ENCODE results near the gene THUMPD2.
"Not testable (repeated sequence)": the region's sequence is repeated elsewhere in the genome, so short reads cannot be mapped to it uniquely, and the experiment has no call there.

THUMPD2 gene

GRCh38 chr2:39772086-39772811, 6.8 kb downstream of the THUMPD2 start:
- no peak for DNase-seq
- in situ Hi-C loops (cut with HindIII; ENCODE audit: low pct_ligation_motif_present, low pct_unique_long_range_greater_than_20kb, low sequenced_read_pairs) = no loop called here

DNA sequence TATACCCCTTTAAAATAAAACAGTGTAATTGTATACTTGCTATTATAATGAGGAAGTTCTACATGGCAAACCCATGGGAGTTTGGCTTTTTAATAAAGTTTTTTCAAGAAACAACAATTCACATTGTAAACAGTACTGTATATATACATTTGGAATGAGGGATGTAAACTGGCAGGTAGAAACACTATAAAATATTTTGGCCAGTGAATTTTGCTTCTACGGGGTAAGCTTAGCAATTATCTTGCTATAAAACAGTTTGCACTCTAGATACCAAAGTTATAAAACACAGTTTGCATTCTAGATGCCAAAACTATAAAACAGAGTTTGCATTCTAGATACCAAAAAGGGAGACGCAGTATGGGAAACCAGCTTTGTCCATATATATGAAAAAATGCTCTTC, 16.6 kb downstream of the THUMPD2 start:
- in situ Hi-C loops (cut with HindIII; ENCODE audit: low pct_ligation_motif_present, low pct_unique_long_range_greater_than_20kb, low sequenced_read_pairs) = no loop called here

GRCh38 chr2:39757156-39757555, 21.9 kb downstream of the THUMPD2 start:
- in situ Hi-C loops (cut with HindIII; ENCODE audit: low pct_ligation_motif_present, low pct_unique_long_range_greater_than_20kb, low sequenced_read_pairs) = no loop called here

More for the DNA sequence above, 16.6 kb downstream of the THUMPD2 start:
- DNase-seq = no peak

DNA sequence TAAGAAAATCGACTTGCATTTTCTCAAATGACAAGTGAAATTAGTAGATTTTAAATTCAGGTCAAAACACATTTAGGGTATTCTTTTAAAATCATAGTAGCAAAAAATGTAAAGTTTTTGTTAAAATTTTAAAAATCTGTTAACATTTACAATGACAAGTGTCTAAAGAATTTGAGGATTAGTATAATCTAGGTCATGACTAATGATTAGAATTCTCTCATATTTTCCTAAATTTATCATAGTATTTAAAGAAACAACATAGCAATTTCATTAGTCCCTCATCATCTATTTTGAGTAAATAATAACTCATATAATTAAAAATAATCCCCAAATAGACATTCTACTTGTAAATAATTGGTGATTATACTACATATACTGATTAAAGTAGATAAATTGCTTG, 23.6 kb downstream of the THUMPD2 start:
- DNase-seq = no peak
- in situ Hi-C loops (cut with HindIII; ENCODE audit: low pct_ligation_motif_present, low pct_unique_long_range_greater_than_20kb, low sequenced_read_pairs) = no loop called here

More at GRCh38 chr2:39757156-39757555, 21.9 kb downstream of the THUMPD2 start:
- no peak for DNase-seq

DNA sequence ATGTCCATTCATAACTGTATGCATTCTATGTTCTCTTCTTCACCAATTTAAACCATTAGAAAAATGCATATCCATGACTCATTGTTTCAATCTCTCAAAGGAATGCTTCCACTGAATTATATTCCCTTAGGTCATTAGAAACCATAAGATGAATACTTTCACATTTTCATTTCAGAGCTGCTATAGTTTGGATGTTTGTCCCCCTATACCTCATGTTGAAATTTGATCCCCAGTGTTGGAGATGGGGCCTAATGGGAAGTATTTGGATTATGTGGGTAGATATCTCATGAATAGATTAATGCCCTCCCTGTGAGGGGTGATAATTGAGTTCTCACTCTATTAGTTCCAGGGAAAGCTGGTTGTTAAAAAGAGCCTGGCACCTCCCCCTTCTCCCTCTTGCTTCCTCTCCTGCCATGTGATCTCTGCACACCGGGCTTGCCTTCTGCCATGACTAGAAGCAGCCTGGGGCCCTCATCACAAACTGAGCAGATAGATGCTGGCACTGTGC, 35.7 kb downstream of the THUMPD2 start:
- in situ Hi-C loops (cut with HindIII; ENCODE audit: low pct_ligation_motif_present, low pct_unique_long_range_greater_than_20kb, low sequenced_read_pairs) = no loop called here

DNA sequence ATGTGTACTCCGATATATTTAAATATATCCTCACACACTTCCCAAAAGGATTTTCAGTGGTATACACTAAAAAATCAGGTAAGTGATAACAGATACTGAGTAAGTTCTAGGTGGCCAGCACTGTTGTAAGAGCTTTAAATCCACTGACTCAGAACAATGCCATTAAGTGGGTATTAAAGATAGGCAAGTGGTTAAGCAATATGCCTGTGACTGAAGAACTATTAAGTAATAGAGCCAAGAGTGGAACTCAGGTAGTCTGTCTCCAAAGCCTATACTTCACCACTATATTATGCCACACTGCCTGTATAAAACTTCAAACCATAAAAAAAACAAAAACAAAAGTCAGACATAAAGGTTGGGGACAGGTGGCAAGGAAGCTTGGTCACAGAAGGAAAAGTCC, 37.2 kb downstream of the THUMPD2 start:
- DNase-seq = no peak
- in situ Hi-C loops (cut with HindIII; ENCODE audit: low pct_ligation_motif_present, low pct_unique_long_range_greater_than_20kb, low sequenced_read_pairs) = no loop called here

More for the DNA sequence above, 35.7 kb downstream of the THUMPD2 start:
- DNase-seq = no peak

DNA sequence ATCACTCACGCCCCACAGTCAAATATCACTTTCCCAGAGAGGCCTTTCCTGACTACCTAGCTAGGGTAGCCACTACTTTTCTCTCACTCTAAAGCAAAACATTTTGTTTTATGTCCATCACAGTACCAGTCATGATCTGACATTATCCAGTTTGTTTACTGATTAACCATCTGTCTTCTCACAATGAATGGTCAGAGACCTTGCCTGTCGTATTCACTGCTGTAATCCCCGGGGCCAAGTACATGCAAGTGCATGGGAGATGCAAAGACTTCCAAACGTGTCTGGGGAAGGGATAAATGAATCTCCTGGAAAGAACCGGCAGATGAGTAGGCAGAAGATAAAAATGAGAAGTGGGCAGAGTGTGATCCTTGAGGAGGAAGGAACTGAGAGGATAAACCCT, 39.7 kb downstream of the THUMPD2 start:
- DNase-seq = no peak
- in situ Hi-C loops (cut with HindIII; ENCODE audit: low pct_ligation_motif_present, low pct_unique_long_range_greater_than_20kb, low sequenced_read_pairs) = no loop called here

- DNase-seq = no peak
These were observed 40.1 kb downstream of the THUMPD2 start for GRCh38 chr2:39738936-39739335.

DNA sequence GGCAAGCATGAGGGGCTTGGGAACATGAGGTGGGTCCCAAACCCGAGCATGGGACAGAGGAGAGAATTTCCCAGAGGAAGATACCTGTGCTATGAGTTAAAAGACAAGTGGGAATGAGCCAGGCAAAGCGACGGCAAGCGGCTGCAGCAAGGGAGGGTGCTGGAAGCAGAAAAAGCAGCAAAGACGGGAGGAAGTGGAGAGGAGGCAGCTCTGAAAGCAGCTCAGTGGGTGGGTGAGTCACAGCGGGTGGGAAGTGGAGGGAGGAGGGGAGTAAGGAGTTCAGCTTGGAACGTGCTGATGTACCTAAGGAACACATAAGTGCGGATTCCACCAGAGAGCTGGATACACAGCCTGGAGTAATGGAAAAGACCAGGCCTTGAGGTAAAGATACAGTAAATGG, 41.4 kb downstream of the THUMPD2 start:
- no peak for DNase-seq
- in situ Hi-C loops (cut with HindIII; ENCODE audit: low pct_ligation_motif_present, low pct_unique_long_range_greater_than_20kb, low sequenced_read_pairs) = no loop called here

More at GRCh38 chr2:39738936-39739335, 40.1 kb downstream of the THUMPD2 start:
- in situ Hi-C loops (cut with HindIII; ENCODE audit: low pct_ligation_motif_present, low pct_unique_long_range_greater_than_20kb, low sequenced_read_pairs) = no loop called here

DNA sequence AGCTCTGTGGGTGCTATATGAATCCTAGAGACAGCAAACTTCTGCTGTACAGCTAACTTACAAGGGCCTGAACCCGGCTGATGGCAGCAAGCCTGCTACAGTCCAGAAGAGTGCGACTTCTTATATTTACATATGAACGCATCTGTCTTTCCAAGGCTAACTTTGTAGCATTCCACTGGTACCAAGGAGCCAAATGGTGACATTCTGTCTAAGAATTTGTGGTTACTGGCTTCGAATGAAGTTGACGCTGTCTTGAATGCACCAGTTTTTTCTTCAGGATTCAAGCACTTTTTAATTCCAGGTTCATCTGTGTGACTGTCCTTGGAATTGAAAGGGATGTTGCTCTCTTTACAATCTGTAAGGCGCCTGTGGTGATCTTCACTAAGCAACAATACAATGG, 42.4 kb downstream of the THUMPD2 start:
- in situ Hi-C loops (cut with HindIII; ENCODE audit: low pct_ligation_motif_present, low pct_unique_long_range_greater_than_20kb, low sequenced_read_pairs) = no loop called here
- no peak for DNase-seq

- in situ Hi-C loops (cut with HindIII; ENCODE audit: low pct_ligation_motif_present, low pct_unique_long_range_greater_than_20kb, low sequenced_read_pairs) = no loop called here
- DNase-seq = no peak
These were observed 43.4 kb downstream of the THUMPD2 start for GRCh38 chr2:39735648-39736047.

- in situ Hi-C loops (cut with HindIII; ENCODE audit: low pct_ligation_motif_present, low pct_unique_long_range_greater_than_20kb, low sequenced_read_pairs) = no loop called here
- DNase-seq = no peak
These were observed 44.6 kb downstream of the THUMPD2 start for GRCh38 chr2:39734445-39734844.

DNA sequence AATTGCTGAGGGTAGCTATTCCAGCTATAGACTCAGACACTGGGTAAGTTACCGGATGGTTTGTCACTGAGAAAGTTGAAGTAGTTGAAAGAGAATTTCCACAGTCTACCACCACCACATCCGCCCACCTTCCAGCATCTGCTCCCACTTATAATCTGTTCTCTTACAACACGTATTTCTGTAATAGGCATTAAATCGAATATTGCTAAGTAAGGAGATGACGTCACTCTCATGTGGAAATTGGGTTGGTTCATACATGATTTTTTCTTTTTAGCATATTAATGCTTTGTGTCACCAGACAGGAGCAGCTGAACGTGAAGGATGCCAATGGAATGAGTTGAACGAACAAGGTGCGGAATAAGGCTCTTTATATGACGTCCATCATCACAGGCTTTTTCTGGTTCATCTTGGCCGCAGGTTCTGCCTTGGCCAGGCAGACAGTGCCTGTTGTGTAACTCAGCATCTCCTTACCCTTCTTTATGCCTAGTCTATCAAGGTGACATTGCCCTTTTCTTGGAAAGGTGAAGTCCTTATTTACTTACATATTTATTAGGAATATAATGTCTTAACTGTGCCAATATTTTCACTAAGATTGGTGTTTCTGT, 45.9 kb downstream of the THUMPD2 start:
- DNase-seq = no peak
- in situ Hi-C loops (cut with HindIII; ENCODE audit: low pct_ligation_motif_present, low pct_unique_long_range_greater_than_20kb, low sequenced_read_pairs) = no loop called here

- DNase-seq = peak; percentile 5
- in situ Hi-C loops (cut with HindIII; ENCODE audit: low pct_ligation_motif_present, low pct_unique_long_range_greater_than_20kb, low sequenced_read_pairs) = no loop called here
These were observed 46.6 kb downstream of the THUMPD2 start for GRCh38 chr2:39732482-39732881.

DNA sequence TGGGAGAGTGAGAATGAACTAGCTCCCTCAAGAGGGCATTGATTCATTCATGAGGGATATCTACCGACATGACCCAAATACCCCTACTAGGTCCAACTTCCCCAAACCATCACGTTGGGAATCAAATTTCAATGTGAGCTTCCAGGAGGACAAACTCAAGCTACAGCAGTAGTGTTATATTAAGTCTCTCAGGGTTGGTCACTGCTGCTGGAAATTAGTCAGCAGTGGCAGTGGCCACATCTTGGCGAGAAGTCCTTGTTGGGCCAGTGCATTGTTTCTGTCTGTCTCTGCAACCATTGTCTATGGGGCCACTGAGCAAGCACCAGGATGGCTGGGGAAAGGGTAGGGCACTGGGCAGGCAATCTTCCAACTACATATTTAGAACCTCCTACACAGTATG, 47.5 kb downstream of the THUMPD2 start:
- DNase-seq = no peak
- in situ Hi-C loops (cut with HindIII; ENCODE audit: low pct_ligation_motif_present, low pct_unique_long_range_greater_than_20kb, low sequenced_read_pairs) = no loop called here

DNA sequence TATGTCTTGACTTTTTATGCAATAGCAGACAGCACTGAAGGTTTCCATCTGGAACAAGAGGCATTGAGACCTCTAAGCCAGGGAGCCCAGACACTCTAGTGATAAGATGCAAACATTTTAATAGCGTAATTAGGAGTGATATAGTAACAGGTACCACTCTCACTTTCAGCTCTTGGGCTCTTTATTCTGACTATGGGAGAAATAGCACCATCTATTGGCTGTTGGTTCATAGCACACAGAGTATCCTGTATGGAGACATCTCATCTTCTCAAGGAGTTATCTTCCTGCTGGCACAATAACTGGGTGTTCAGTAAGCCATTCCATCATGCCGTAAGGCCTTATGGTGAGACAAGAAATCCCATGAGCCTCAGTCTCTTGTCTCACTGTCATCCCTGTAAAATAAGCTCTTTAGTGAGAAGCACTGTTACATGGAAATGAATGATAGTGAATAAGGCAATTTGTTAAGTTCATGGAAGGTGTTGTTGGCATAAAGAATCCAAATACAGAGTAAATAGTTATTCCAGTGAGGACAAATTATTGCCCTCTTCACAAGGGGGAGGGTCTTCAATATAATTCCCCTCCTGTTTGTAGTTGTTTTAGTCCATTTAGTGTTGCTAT, 48.3 kb downstream of the THUMPD2 start:
- peak; percentile 55 for DNase-seq
- in situ Hi-C loops (cut with HindIII; ENCODE audit: low pct_ligation_motif_present, low pct_unique_long_range_greater_than_20kb, low sequenced_read_pairs) = no loop called here

DNA sequence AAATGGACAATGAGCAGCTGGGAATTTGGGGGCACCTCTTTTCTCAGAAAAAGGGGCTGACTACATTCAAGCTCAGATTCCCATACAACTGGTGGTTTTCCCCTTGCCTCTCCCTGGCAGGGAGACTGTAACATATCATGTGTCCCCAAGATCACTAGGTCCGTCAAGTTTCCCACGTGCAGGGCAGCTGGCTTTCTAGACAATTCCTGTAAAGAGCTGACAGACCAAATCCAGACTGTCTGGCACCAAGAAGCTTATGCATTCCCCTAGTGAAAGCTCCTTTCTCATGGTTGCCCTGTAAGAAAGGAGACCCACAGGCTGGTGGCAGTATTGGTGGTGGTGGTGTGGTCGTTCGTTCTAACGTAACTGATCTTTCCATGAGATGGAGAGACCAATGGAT, 48.8 kb downstream of the THUMPD2 start:
- no peak for DNase-seq
- in situ Hi-C loops (cut with HindIII; ENCODE audit: low pct_ligation_motif_present, low pct_unique_long_range_greater_than_20kb, low sequenced_read_pairs) = no loop called here

GRCh38 chr2:39728941-39729351, 50.1 kb downstream of the THUMPD2 start:
- in situ Hi-C loops (cut with HindIII; ENCODE audit: low pct_ligation_motif_present, low pct_unique_long_range_greater_than_20kb, low sequenced_read_pairs) = no loop called here
- DNase-seq = peak; percentile 49

DNA sequence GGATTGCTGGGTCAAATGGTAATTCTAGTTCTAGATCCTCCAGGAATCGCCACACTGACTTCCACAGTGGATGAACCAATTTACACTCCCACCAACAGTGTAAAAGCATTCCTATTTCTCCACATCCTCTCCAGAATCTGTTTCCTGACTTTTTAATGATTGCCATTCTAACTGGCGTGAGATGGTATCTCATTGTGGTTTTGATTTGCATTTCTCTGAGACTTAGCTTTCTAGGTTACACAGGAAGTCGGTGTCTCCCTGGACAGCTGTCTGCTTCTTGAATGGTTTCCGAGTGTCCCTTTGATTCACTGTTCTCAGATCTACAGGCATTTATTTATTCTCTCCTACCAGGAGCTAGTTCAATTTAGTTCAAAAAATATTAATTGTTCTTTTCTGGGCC, 51.0 kb downstream of the THUMPD2 start:
- not testable (repeated sequence) for DNase-seq

DNA sequence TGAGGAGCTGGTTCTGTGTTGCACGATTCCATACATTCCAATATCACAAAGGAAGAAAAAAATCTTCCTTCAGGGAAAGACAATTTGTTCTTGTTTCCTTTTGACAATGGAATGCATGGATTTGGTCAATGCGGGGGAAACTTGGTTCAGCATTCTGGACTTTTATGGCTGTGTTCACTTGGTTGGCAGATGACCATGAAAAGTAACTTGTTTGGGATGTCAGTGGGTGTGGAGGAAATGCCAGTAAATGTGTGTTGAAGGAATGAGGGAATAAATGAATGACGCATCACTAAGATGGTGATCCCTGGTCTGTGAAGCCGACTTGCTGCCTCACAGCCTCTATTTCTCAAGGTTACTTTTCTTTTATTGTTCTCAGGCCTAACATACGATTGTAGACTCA, 53.7 kb downstream of the THUMPD2 start:
- in situ Hi-C loops (cut with HindIII; ENCODE audit: low pct_ligation_motif_present, low pct_unique_long_range_greater_than_20kb, low sequenced_read_pairs) = no loop called here
- no peak for DNase-seq

More for the DNA sequence above, 51.0 kb downstream of the THUMPD2 start:
- in situ Hi-C loops (cut with HindIII; ENCODE audit: low pct_ligation_motif_present, low pct_unique_long_range_greater_than_20kb, low sequenced_read_pairs) = not testable (repeated sequence)

Data from ACHN (cell line).